HFF-Myc (cell line): ENCODE measurements around the gene FGD2.

Experiments
- DNase-seq: peaks from one replicate; pipeline ENCODE4 v3.0.0-alpha.2; 2011; ENCODE audit warnings: low read depth; ENCODE audit errors: extremely low read depth
- H3K4me3 ChIP-seq: replicated peaks from 2 replicates; pipeline ENCODE4 v1.5.1; 2011; ENCODE audit warnings: low read depth, mild to moderate bottlenecking, control low read depth, low read length
- TF ChIP-seq, protein P1 (sequence below): IDR thresholded peaks from 2 replicates; pipeline ENCODE4 v1.5.1; 2012; ENCODE audit warnings: mild to moderate bottlenecking, low read depth, low read length, control low read depth; ENCODE audit errors: missing control alignments

FGD2 gene

DNA sequence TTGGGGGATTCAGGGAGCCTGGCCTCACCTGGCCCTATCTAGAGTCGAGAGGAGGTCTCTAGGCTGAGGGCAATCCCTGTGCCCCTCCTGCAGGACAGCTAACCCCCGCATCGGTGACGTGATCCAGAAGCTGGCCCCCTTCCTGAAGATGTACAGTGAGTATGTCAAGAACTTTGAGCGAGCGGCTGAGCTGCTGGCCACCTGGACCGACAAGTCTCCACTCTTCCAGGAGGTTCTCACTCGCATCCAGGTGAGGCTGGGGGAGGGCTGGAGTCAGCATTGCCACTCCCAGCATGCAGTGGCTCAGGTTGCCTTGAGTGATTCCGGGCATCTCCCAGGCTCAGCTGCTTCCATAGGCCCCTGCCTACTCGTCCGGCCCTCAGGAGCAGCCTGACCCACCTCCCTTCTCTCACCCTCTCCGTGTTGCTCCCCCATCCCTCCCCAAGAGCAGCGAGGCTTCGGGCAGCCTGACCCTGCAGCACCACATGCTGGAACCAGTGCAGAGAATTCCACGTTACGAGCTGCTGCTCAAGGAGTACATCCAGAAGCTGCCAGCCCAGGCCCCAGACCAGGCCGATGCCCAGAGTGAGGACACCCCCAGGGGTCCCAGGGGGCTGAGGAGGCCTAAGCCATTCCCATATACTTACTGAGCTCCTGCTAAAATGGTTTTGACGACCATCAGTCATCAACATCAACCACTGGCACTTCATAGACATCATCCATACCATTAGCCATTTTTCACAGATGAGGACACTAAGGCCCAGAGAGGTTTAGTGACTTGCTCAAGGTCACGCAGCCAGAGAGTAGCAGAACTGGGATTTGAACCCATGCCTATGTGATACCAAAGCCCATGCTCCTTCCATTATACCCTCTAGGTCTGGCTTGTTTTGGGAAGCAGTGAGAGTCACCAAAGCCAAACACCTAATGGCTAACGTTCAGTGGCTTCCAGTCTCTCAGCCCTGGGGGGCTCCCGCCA is 8.3 kb downstream of the FGD2 start:
- no peak overlapping the region for H3K4me3 ChIP-seq
- TF ChIP-seq, protein P1, sequence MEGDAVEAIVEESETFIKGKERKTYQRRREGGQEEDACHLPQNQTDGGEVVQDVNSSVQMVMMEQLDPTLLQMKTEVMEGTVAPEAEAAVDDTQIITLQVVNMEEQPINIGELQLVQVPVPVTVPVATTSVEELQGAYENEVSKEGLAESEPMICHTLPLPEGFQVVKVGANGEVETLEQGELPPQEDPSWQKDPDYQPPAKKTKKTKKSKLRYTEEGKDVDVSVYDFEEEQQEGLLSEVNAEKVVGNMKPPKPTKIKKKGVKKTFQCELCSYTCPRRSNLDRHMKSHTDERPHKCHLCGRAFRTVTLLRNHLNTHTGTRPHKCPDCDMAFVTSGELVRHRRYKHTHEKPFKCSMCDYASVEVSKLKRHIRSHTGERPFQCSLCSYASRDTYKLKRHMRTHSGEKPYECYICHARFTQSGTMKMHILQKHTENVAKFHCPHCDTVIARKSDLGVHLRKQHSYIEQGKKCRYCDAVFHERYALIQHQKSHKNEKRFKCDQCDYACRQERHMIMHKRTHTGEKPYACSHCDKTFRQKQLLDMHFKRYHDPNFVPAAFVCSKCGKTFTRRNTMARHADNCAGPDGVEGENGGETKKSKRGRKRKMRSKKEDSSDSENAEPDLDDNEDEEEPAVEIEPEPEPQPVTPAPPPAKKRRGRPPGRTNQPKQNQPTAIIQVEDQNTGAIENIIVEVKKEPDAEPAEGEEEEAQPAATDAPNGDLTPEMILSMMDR, result no peak
- no peak for DNase-seq

DNA sequence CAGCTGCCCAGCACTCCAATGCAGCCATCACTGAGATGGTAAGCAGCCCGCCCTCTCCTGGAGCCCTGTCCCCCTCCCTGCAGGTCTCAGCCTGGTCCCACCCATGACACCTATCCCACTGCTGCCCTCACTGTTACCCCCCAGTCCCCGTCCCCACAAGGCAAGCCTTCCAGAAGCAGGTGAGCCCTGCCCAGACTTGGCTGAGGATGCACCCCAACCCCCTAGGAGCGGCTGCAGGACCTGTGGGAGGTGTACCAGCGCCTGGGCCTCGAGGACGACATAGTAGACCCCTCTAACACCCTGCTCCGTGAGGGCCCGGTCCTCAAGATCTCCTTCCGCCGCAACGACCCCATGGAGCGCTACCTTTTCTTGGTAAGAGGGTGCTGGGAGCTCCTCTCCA is 9.2 kb downstream of the FGD2 start:
- DNase-seq, result no peak
- TF ChIP-seq, protein P1, result no peak
- H3K4me3 ChIP-seq, result no peak overlapping the region

DNA sequence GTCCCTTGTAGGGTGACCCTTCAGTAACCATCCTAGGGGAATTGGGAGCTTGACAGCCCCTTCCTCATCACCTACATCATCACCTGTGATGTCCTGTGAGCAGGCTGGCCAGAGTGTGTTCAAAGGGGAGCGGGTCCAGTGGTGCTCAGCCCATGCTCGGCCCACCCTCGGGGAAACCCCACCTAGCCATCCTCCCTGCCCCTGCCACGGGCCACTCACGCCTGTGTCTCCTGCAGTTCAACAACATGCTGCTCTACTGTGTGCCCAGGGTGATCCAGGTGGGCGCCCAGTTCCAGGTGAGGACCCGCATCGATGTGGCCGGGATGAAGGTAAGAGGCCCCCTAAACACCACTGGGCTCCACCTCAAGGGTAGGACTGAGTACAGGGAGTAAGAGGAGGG is 10.1 kb downstream of the FGD2 start:
- TF ChIP-seq, protein P1, result no peak
- DNase-seq, result no peak
- no peak overlapping the region for H3K4me3 ChIP-seq

DNA sequence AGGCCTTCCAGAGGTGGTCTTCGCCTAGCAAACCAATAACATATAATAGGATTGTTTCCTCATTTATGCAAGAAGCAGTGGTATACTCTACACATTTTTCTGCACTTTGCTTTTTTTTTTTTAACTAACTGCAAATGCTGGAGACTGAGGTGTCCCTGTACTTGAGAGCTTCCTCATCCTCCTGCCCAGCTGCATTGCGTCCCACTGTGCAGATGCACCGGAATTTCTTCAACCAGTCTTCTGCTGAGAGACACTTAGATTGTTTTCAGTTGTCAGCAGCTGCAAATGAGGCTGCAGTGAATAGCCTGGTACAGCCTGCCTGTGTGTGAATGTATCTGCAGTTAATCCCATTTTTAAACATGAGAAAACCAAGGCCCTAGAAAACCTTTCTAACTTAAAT is 11.5 kb downstream of the FGD2 start:
- TF ChIP-seq, protein P1, result no peak
- no peak overlapping the region for H3K4me3 ChIP-seq
- DNase-seq, result no peak

DNA sequence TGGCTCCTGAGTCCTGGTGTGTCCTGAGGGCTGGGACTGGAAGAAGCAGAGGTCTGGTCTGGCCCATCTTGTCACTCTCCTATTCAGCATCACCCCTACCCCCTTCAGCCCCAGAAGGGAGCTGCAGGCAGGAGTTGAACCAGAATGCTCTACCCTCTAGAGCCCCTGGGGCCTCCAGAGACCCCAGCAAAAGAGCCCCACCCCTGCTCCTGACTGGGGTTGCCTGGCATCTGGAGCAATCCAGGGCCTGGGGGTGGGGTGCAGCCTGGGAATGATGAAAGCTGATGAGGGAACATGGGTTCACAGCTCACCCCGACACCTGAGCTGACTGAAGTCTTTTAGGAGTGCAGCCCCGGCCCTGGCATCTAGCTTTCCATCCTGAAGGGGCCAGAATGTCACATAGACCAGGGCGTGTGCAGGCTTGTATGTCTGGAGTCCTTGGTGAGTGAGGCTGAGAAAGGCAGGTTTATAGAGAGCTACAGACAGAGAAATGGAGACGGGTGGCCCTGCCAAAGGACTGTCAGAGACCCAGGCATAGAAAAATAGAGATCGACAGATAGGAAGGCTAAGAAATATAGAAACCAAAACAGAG is 12.2 kb downstream of the FGD2 start:
- TF ChIP-seq, protein P1, result no peak
- no peak overlapping the region for H3K4me3 ChIP-seq
- no peak for DNase-seq

DNA sequence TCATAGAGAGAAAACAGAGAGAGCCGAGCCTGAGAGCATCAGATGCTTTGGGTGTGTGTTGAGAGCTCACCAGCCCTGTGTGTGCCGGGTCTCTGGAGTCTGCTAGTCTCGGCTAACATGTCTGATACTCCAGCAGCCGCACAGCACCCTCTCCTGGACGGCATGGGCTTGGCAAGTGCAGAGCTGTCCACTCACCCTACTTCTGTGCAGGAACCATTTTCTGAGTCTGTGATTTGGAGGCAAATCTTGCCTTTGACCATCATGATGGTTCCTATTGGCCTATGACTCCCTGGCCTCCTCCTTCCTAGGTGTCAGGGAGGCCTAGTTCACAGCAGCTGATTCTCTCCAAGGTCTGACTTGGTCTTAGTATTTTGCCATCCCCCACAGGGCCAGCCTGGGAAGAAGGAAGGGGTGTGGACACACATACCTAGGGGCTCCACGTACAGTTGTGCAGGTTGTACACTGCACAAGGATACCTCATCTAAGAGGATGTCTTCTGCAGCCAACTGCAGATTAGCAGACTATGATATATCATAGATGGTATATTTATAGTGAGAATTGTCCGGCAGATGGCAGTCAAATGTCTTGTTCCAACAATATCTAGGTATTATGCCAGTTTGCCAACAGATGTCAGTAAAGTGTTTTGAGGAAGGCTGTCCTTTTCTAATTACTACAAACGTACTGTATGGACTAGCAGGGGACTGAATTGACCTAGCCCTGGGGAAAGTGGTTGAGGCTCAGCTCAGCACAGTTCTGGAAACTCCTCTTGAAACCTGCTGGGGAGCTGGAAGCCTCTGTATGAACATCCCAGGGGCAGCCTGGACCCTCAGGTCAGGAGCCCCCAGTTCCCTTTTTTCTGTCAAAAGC is 13.0 kb downstream of the FGD2 start:
- TF ChIP-seq, protein P1, result peak; percentile 96
- DNase-seq, result peak; percentile 67

More for the DNA sequence above, 13.0 kb downstream of the FGD2 start:
- H3K4me3 ChIP-seq, result no peak overlapping the region
